ENCODE measurements around the gene MRPS14. TPM values are rescaled to one million over a fixed set of nuclear protein-coding genes. Genes with fewer than 3 reads are reported as not detected.
A peak's percentile ranks its signal among the peaks of the same experiment; 100 is the strongest.

MRPS14 gene
- total RNA-seq, 2 donors from 2014 or later, result 30.3 to 30.9 TPM

GRCh38 chr1:175071276-175071943, 48.2 kb upstream of the MRPS14 start:
- Histone ChIP-seq H3K9ac (ENCODE audit: extremely low read depth, low read length, poor library complexity, severe bottlenecking) (no peak overlapping the region), H3K27ac (ENCODE audit: low read depth, low read length) (no peak overlapping the region), H3K4me3 (ENCODE audit: low read length) (no peak overlapping the region), H3K27me3 (ENCODE audit: control insufficient read depth, insufficient read depth, low read length, poor library complexity, severe bottlenecking) (no peaks in the 10 kb centered on the region), H3K9me3 (ENCODE audit: control insufficient read depth, low read length) (no peaks in the 10 kb centered on the region), H3K4me1 (ENCODE audit: control insufficient read depth, insufficient read depth, low read length) (no peaks in the 10 kb centered on the region), H3K36me3 (ENCODE audit: control insufficient read depth, insufficient read depth, low read length) (no peaks in the 10 kb centered on the region)
- H3K9me3 Mint-ChIP-seq, result no peaks in the 10 kb centered on the region
- H3K4me1 Mint-ChIP-seq, result peaks cover 6% of the 10 kb centered on the region
- no peak overlapping the region for H3K4me3 Mint-ChIP-seq
- H3K27me3 Mint-ChIP-seq (ENCODE audit: insufficient read depth), result peaks cover 10% of the 10 kb centered on the region
- no peak for DNase-seq
- no peak for TF ChIP-seq CTCF (conservative IDR thresholded peaks at IDR 0.05)
- WGBS, 2 experiments (ENCODE audit: insufficient coverage in 1 of 2, insufficient read length in 1 of 2), result 86% methylated on average over 3 of the region's 3 CpGs; no CpG with 5 or more reads in 1 of the 2 experiments
- H3K27ac Mint-ChIP-seq, result no peak overlapping the region
- H3K36me3 Mint-ChIP-seq (ENCODE audit: low read depth), result no peaks in the 10 kb centered on the region

- no peak overlapping the region for H3K27ac ChIP-seq (ENCODE audit: low read depth, low read length)
- Mint-ChIP-seq H3K36me3 (ENCODE audit: low read depth) (no peaks in the 10 kb centered on the region), H3K27me3 (ENCODE audit: insufficient read depth) (peaks cover 10% of the 10 kb centered on the region), H3K9me3 (no peaks in the 10 kb centered on the region), H3K27ac (no peak overlapping the region), H3K4me1 (peaks cover 4% of the 10 kb centered on the region), H3K4me3 (no peak overlapping the region)
- no peak for DNase-seq
- no peaks in the 10 kb centered on the region for H3K36me3 ChIP-seq (ENCODE audit: control insufficient read depth, insufficient read depth, low read length)
- H3K4me1 ChIP-seq (ENCODE audit: control insufficient read depth, insufficient read depth, low read length), result no peaks in the 10 kb centered on the region
- TF ChIP-seq CTCF (conservative IDR thresholded peaks at IDR 0.05), result no peak
- no peaks in the 10 kb centered on the region for H3K27me3 ChIP-seq (ENCODE audit: control insufficient read depth, insufficient read depth, low read length, poor library complexity, severe bottlenecking)
- H3K9ac ChIP-seq (ENCODE audit: extremely low read depth, low read length, poor library complexity, severe bottlenecking), result no peak overlapping the region
- no peak overlapping the region for H3K4me3 ChIP-seq (ENCODE audit: low read length)
- no peaks in the 10 kb centered on the region for H3K9me3 ChIP-seq (ENCODE audit: control insufficient read depth, low read length)
These were observed 47.6 kb upstream of the MRPS14 start for GRCh38 chr1:175070818-175071217.

- H3K27ac Mint-ChIP-seq, result no peak within 1 kb of the TSS
- WGBS, 2 experiments (ENCODE audit: insufficient coverage in 1 of 2, insufficient read length in 1 of 2), result 86 to 87% methylated on average over 6 to 9 of the region's 9 CpGs
- H3K9ac ChIP-seq (ENCODE audit: extremely low read depth, low read length, poor library complexity, severe bottlenecking), result no peak within 1 kb of the TSS
These were observed 44.3 kb upstream of the MRPS14 start, which contains the start of gene TNN for GRCh38 chr1:175067362-175068106. TNN (plus strand) TSS chr1:175067833; CDS start chr1:175077419, 9,586 bp downstream.

More at GRCh38 chr1:175067362-175068106, 44.3 kb upstream of the MRPS14 start, which contains the start of gene TNN:
- H3K36me3 Mint-ChIP-seq (ENCODE audit: low read depth), result no peaks in the 10 kb centered on the region
- Histone ChIP-seq H3K27me3 (ENCODE audit: control insufficient read depth, insufficient read depth, low read length, poor library complexity, severe bottlenecking) (no peaks in the 10 kb centered on the region), H3K4me1 (ENCODE audit: control insufficient read depth, insufficient read depth, low read length) (no peaks in the 10 kb centered on the region), H3K36me3 (ENCODE audit: control insufficient read depth, insufficient read depth, low read length) (no peaks in the 10 kb centered on the region), H3K9me3 (ENCODE audit: control insufficient read depth, low read length) (no peaks in the 10 kb centered on the region), H3K4me3 (ENCODE audit: low read length) (no peak within 1 kb of the TSS), H3K27ac (ENCODE audit: low read depth, low read length) (no peak within 1 kb of the TSS)
- H3K4me3 Mint-ChIP-seq, result no peak within 1 kb of the TSS
- TF ChIP-seq CTCF (conservative IDR thresholded peaks at IDR 0.05), result no peak
- H3K9me3 Mint-ChIP-seq, result no peaks in the 10 kb centered on the region
- peak; percentile 69 for DNase-seq
- peaks cover 8% of the 10 kb centered on the region for H3K4me1 Mint-ChIP-seq
- H3K27me3 Mint-ChIP-seq (ENCODE audit: insufficient read depth), result peaks cover 5% of the 10 kb centered on the region
